Globus pallidus (tissue), 1 donor: ENCODE data around the gene FAM83F.

Experiments used
- DNase-seq: peaks from one replicate; pipeline ENCODE4 v3.0.0-alpha.2; 2015; ENCODE audit warnings: low spot score

Gene FAM83F

GRCh38 chr22:40036591-40037225 is 42.0 kb downstream of the FAM83F start:
- DNase-seq: peak; percentile 37

GRCh38 chr22:40037320-40037719 is 42.6 kb downstream of the FAM83F start:
- DNase-seq: no peak

- DNase-seq: no peak
Observed at GRCh38 chr22:40039482-40040115, 44.8 kb downstream of the FAM83F start.

DNA sequence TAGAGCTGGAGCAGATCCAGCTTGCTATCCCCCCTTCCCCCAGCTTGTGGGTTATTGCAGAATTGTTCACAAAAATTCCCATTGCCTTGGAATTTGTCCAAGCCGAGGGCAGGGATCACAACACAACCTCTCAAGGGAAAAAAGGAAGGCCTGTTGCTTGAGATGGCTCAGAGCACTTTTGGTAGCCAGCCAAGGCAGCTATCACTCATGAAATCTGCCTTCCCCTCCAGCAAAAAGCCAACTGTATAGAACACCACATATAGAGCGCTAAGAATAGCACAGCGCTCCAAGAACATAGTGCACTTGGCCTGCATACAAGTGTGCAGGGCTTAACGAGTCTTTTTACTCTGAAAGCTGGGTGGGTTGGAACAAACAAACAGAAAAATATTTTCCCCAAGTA is 46.2 kb downstream of the FAM83F start:
- DNase-seq: no peak

DNA sequence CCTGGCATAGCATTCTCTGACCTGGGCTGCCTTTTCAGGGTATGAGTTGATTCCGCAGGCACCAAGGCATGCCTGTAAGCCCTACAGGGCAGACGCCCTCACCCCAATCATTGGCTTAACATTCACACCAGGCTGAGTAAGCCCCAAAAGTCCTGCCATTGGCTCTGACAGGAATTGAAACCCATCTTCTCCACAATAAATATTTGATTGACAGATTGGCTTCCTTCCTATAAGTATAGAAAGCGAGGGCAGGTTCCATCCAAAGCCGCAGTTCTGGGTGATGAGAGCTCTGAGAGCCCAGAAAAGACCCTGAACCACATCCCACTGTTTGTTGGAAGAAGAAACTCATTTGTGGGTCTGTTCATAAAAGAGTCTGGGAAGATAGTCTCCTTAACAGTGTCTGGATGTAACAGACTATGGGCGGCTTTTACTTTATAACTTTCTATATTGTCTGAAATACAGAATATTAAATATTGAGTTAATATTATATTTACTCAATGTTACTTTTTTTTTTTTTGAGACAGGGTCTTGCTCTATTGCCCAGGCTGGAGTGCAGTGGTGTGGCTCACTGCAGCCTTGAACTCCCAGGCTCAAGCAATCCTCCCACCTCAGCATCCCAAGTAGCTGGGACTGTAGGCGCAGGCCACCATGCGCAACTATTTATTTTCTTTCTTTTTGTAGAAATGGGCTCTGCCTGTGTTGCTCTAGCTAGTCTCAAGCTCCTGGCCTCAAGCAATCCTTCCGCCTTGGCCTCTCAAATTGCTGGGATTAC is 46.8 kb downstream of the FAM83F start:
- DNase-seq: no peak

GRCh38 chr22:40042312-40042711 is 47.6 kb downstream of the FAM83F start:
- no peak for DNase-seq

- no peak for DNase-seq
Observed at GRCh38 chr22:40043081-40043480, 48.3 kb downstream of the FAM83F start.

DNA sequence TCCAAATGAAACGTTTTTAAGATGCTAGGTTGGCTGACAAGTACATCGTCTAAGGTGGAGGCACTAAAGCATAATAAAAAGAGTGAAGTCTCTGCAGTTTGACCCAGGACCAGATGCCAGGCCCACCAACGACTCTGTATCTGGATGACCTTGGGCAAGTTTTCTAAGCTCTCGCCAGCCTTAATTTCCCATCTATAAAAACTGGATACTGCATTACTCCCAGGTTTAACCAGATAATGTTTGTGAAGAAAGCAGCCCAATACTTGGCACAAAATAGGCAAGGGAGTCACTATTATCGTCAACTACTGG is 49.0 kb downstream of the FAM83F start:
- no peak for DNase-seq

- peak; percentile 99 for DNase-seq
Observed at GRCh38 chr22:40044102-40044869, 49.5 kb downstream of the FAM83F start.

GRCh38 chr22:40044870-40045834 is 50.4 kb downstream of the FAM83F start:
- DNase-seq: peak; percentile 38

DNA sequence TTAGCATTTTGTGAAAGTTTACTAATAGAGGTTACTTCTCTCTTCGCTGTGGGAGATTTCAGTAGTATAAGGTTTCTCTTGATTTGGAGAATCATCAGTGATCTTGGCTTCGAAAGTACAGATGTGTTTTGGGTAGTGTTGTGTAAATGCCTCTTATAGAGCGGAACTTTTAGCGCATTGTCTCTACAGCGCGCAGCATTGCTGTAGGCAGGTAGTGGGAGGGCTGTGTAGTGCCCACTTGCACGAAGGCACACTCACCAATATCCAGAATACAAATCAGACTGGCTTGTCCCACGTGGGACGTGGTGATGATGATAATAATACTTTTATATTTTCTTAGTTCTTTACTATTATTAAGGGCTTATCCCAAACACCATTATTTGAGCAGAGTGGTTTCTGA is 51.4 kb downstream of the FAM83F start:
- no peak for DNase-seq

DNA sequence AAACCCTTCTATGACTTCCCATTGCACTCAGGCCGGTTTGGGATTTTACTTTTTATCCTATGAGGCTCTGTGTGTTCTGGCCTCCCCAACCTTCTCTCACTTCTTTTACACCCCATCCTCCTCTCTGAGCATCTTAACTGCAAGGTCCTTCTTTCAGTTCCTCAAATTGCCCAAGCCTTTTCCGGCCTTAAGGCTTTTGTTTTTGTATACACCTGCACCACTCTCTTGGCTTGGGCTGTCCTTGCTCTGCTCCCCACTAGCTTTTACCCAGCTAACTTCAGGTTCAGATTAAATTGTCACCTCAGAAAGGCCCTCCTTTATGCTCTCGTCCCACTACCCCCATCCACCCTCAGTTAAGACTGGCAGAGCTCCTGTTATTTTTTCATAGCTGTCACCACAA is 55.5 kb downstream of the FAM83F start:
- DNase-seq: no peak

DNA sequence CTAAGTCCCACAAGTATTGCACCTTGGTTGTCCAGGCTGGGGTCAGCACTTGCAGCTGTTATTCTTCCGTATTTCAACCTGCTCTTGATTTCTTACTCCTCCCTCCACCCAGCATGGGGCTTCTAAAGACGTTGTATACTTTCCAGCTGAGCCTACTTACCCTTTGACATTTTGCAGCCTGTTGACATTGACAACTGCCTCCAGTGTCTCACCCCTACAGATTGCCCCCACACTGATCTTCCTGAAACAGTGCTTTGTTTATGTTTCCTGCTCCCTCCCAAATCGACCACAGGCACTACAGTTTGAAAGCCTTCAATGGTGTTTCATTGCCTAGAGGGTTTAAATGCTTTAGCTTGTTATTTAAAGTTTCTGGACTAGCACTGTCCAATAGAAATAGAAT is 56.6 kb downstream of the FAM83F start:
- DNase-seq: no peak

- DNase-seq: no peak
Observed at GRCh38 chr22:40053460-40053859, 58.7 kb downstream of the FAM83F start.

DNA sequence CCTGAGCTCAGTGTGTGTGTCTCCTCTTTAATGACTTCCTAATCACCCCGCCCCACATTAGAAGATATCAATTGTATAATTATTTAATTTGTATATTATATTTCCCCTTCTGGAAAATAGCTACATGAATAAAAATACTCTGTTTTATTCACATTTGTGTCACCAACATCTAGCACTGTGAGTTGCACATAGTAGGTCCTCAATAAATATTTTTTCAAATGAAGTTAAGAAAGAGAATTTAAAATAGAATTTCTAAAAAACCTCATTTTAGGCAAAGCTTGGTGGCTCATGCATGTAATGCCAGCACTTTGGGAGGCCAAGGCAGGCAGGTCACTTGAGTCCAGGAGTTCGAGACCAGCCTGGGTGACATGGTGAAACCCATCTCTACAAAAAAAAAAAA is 59.7 kb downstream of the FAM83F start:
- DNase-seq: no peak

DNA sequence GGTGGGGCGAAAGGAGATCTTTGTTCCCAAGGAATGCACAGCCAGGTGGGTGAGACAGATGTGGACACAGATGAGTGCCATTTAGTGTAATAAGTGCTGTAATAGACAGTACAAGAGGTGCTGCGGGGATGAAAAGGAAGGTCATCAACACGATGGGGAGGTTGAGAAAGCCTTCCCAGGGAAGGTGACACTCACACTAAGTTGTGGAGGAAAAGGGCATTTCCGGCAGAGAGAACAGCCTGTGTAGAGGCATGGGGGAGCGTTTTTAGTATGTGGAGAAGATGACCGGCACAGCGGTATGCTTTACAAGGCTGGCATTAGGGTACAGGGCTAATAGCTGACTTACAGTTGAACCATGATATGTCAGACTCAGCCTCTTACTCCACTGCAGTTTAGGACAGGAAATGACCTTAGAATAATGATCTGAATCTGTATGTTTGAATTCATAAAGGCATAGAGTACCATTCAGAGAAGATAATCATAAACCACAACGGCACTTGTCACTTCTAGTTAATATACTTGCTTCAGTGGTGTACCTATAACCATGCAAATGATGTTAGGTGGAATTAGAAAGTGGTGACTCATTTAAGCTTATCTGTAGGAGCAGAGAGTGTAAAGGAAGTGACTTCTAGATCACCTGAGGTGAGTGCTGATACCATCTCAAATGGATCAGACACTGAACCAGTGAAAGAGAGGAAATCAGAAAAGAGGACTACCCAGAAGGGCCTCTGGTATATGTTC is 60.6 kb downstream of the FAM83F start:
- no peak for DNase-seq

GRCh38 chr22:40056154-40056553 is 61.4 kb downstream of the FAM83F start:
- no peak for DNase-seq

- DNase-seq: no peak
Observed at GRCh38 chr22:40056559-40056958, 61.8 kb downstream of the FAM83F start.

DNA sequence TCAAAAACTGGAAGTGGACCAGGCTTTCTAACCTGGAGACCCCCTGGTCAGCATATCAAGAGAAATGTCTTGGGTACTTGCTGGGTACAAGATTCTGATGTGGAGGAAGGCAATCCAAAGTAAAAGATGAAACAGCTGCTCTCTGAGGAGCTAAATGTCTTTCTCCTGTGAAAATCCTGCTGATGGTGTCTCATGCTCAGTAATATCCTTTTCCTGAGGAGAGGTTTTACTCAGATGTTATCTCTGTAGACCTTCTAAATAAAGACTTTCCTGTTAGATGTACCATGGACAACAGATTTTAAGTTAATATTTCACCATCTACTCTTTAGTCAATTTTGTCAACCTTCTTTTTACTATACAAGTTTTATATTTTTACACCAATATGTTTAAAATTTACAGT is 62.9 kb downstream of the FAM83F start:
- DNase-seq: no peak

GRCh38 chr22:40058265-40058664 is 63.5 kb downstream of the FAM83F start:
- no peak for DNase-seq

- DNase-seq: no peak
Observed at GRCh38 chr22:40065981-40066380, 71.2 kb downstream of the FAM83F start.
